Muscle of leg (tissue), 11 donors: ENCODE measurements around the gene HDAC9. TPM values are rescaled to one million over a fixed set of nuclear protein-coding genes. Genes with fewer than 3 reads are reported as not detected.
A peak's percentile ranks its signal among the peaks of the same experiment; 100 is the strongest.

Experiments
- DNase-seq: peaks from one replicate; pipeline ENCODE4 v3.0.0; 2013
- H3K27ac ChIP-seq: one replicate; pipeline ENCODE4 v1.5.1; 2013; ENCODE audit warnings: mild to moderate bottlenecking, low read length, control low read depth
- H3K27me3 ChIP-seq: one replicate; pipeline ENCODE4 v1.6.1; 2013; ENCODE audit warnings: low read length; ENCODE audit not compliant: control insufficient read depth, insufficient read depth
- H3K36me3 ChIP-seq: one replicate; pipeline ENCODE4 v1.6.1; 2013; ENCODE audit warnings: low read length; ENCODE audit not compliant: control insufficient read depth, insufficient read depth
- H3K4me1 ChIP-seq: one replicate; pipeline ENCODE4 v1.6.1; 2013; ENCODE audit warnings: low read length; ENCODE audit not compliant: control insufficient read depth, insufficient read depth
- H3K4me3 ChIP-seq: one replicate; pipeline ENCODE4 v1.5.1; 2013; ENCODE audit warnings: low read length, control low read depth
- H3K9me3 ChIP-seq: replicated peaks from 2 replicates; pipeline ENCODE4 v1.6.1; 2013; ENCODE audit warnings: low read depth, low read length; ENCODE audit not compliant: control insufficient read depth
- WGBS: methylation state at CpG from one replicate; pipeline ENCODE4 v1.1.5; 2013; ENCODE audit warnings: missing lambda C conversion rate; ENCODE audit not compliant: insufficient coverage; 5-methylcytosine and 5-hydroxymethylcytosine counted together
- polyA plus RNA-seq, 8 donors: library from polyadenylated mRNA; unstranded; fragments of 120-200 nt; gene quantifications; one replicate each; pipeline versions ENCODE4 v1.2.1 to v1.2.3, GENCODE V29; 2013; ENCODE audit warnings: inconsistent platforms in 1 of 8, low replicate concordance in 1 of 8; ENCODE audit not compliant: insufficient read length in 8 of 8, insufficient read depth in 1 of 8
- total RNA-seq: library from RNA; stranded (reverse); fragments of 120-200 nt; gene quantifications from one replicate; pipeline ENCODE4 v1.2.4, GENCODE V29; 2013

HDAC9 gene
- total and polyA plus RNA-seq, 9 donors, result 11.9 to 38.2 (median 21.2) TPM

DNA sequence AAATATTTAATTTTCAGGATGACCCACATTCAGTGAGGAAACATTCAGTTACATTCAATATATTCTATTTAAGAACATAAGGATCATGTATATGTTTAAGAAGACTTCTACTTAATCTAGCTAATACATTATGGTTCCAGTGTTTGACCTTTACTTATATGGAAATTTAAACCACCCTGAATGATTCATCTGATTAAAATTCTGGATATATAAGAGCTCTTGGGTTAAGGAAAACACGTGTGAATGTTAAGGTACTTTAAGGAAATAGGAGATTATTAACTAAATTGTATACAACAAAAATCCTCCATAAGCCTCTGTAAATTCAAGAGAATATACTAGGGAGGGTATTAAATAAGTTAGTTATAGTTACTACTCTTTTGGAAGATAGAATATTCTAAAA is 40.9 kb downstream of the HDAC9 start:
- WGBS, result no CpG with 5 or more reads among the region's 1 CpG
- no peak overlapping the region for H3K4me3 ChIP-seq
- DNase-seq, result no peak
- no peaks in the 10 kb centered on the region for H3K27me3 ChIP-seq
- H3K9me3 ChIP-seq, result no peaks in the 10 kb centered on the region
- H3K4me1 ChIP-seq, result peaks cover 5% of the 10 kb centered on the region
- no peak overlapping the region for H3K27ac ChIP-seq
- no peaks in the 10 kb centered on the region for H3K36me3 ChIP-seq

DNA sequence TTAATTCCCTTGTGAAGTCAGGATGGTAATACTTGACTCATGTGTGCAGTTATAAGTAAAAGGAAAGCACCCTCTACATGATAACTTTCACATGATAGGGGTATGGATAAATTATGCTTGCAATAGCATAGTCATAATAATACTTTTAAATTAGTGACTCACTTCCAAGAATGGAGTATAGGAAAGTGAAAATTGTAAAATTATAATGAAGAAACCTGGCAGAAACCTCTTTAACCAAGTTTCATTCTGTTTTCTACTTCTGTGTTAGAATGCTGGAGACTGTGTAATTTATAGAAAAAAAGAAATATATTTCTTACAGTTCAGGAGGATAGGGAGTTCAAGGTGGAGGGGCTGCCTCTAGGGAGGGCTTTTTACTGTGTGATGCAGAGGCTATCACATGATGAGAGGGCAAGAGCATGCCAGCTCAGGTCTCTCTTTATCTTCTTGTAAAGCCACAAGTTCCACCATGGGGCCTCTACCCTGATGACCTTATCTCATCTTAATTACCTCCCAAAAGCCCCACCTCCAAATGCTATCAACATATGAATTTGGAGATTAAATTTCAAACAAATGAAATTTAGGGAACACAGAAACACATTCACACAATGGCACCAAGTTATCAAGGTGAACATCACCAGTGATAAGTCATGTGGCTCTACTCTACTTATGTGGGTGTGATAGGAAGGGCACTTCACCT is 43.2 kb downstream of the HDAC9 start:
- Histone ChIP-seq H3K9me3 (no peaks in the 10 kb centered on the region), H3K36me3 (no peaks in the 10 kb centered on the region), H3K27ac (no peak overlapping the region), H3K4me3 (no peak overlapping the region), H3K27me3 (no peaks in the 10 kb centered on the region), H3K4me1 (peaks cover 7% of the 10 kb centered on the region)
- no peak for DNase-seq

DNA sequence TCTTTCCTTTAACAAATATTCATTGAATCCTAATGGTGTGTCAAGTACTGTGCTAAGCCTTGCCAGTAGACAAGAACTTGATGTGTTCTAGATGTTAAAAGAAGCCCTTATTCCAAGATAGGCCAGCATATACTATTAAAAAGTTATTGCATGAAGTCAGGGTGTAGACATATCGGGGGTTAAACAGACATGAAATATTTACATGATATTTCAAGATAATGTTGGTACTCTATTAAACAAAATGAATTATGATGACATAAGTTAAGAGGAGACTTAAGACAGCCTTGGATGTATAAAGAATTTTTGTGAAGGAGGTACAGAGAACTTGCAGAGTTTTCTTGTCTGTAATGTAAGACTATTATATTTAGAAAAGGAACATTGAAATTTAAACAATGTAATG is 44.8 kb downstream of the HDAC9 start:
- Histone ChIP-seq H3K9me3 (no peaks in the 10 kb centered on the region), H3K4me3 (no peak overlapping the region), H3K27me3 (no peaks in the 10 kb centered on the region), H3K27ac (no peak overlapping the region), H3K4me1 (peaks cover 5% of the 10 kb centered on the region), H3K36me3 (no peaks in the 10 kb centered on the region)
- no peak for DNase-seq
- WGBS, result no CpG with 5 or more reads among the region's 1 CpG

DNA sequence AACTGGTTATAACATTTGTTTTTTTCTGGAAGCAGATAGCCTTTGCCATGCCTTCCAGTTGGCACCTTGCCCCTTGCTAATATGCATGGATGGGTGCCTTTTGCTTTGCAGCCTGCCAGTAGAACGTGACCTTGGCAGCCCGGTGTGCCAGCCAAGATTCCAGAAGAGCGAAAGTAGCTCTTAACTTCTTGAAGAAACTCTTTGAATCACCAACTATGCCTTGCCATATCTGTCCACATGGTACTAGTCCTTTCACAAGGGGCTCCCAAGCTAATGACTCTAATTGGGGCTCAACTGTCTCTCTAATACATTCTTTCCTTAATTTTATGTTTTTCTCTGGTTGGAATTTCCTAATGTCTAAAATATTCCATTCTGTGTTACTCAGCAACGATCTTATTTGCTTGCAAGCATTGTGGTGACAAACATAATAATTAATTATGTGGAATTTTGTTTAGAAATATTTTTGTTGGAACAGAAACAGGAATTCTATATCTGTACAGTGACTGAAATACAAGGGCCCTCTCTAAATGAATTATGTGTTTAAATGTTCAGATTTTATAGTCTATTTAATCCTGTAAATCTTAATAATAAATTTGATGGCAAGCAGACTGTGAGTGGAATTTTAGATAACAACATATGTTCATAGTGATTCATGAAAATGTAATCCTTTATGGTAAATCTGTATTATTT is 45.8 kb downstream of the HDAC9 start:
- DNase-seq, result peak; percentile 71
- Histone ChIP-seq H3K4me3 (no peak overlapping the region), H3K36me3 (no peaks in the 10 kb centered on the region), H3K27me3 (no peaks in the 10 kb centered on the region), H3K4me1 (peaks cover 5% of the 10 kb centered on the region), H3K9me3 (no peaks in the 10 kb centered on the region), H3K27ac (peak overlapping the region; percentile 39)
- WGBS, result 40% methylated on average over 3 of the region's 4 CpGs

DNA sequence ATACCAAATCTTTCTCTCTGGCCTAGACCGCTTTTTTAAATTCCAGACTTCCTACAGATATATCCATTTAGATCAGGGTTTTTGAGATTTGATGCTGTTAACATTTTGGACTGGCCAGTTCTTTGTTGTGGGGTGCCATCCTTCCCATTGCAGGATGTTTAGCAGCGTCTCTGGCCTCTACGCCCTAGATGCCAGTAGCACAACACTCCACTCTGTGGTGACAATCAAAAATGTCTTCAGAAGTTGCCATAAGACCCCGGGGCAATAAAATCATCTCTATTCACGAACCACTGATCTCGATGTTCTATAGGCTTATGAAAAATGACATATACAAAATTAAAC is 46.3 kb downstream of the HDAC9 start:
- Histone ChIP-seq H3K27me3 (no peaks in the 10 kb centered on the region), H3K27ac (no peak overlapping the region), H3K36me3 (no peaks in the 10 kb centered on the region), H3K9me3 (no peaks in the 10 kb centered on the region), H3K4me3 (no peak overlapping the region), H3K4me1 (peaks cover 5% of the 10 kb centered on the region)
- 60% methylated on average over 1 of the region's 6 CpGs for WGBS
- DNase-seq, result no peak

DNA sequence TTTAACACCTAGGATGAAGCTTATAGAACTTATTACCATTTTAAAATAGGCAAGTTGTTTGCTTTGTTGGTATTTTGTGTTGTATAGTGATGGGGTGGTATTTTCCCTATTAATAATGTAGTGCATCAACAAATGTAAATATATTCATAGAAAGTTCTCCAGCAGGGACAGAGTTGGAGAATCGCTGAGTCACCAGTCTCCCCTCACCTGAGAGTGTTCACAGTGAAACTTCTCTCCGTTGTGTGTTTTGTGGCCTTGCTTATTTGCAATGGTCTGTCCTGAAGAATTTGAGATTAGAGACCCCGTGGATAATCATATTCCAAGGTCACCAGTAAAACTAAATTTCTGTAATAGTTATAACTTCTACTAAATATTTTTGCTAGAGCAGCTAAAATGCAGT is 51.0 kb downstream of the HDAC9 start:
- WGBS, result no CpG with 5 or more reads among the region's 3 CpGs
- no peak overlapping the region for H3K27ac ChIP-seq
- no peak overlapping the region for H3K4me3 ChIP-seq

DNA sequence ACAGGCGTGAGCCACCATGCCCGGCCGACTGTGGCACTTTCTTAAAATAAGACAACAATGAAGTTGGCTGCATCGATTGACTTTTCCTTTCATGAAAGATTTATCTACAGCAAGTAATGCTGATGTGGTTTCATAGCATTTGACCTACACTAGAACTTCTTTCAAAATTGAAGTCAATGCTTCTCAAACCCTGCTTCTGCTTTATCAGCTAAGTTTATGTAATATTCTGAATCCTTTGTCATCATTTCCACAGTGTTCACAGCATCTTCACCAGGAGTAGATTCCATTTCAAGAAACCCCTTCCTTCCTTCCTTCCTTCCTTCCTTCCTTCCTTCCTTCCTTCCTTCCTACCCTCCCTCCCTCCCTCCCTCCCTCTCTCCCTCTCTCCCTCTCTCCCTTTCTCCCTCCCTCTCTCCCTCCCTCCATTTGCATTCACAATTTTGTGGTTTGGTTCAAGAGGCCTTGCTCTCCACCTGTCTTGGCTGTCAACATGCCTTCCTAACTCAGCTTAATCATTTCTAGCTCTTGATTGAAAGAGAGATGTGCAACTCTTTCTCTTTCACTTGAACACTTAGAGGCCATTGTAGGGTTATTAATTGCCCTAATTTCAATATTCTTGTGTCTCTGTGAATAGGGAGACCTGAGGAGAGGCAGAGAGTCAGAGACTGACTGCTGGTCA is 52.1 kb downstream of the HDAC9 start:
- Histone ChIP-seq H3K36me3 (no peaks in the 10 kb centered on the region), H3K27me3 (no peaks in the 10 kb centered on the region), H3K4me3 (no peak overlapping the region), H3K27ac (no peak overlapping the region), H3K4me1 (no peaks in the 10 kb centered on the region), H3K9me3 (no peaks in the 10 kb centered on the region)
- no peak for DNase-seq
- 100% methylated on average over 1 of the region's 4 CpGs for WGBS

More for the DNA sequence above, 51.0 kb downstream of the HDAC9 start:
- no peaks in the 10 kb centered on the region for H3K27me3 ChIP-seq
- no peaks in the 10 kb centered on the region for H3K9me3 ChIP-seq
- DNase-seq, result no peak
- peaks cover 2% of the 10 kb centered on the region for H3K4me1 ChIP-seq
- no peaks in the 10 kb centered on the region for H3K36me3 ChIP-seq

DNA sequence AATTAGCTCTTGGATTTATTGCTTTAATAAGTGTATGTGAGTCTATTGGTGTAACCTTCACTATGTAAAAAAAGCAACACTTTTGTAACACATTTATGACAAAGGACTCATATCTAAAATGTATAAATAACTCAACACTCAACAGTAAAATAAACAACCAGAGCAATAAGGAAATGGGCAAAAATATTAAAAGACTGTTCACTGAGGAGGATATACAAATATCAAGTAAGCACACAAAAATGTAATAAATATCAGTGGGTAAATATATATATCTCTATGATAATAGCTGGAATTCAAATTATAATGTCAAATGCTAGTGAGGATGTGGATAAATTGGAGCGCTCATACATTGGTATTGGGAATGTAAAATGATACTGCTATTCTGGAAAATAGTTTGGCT is 53.0 kb downstream of the HDAC9 start:
- DNase-seq, result no peak
- H3K4me3 ChIP-seq, result no peak overlapping the region
- no peaks in the 10 kb centered on the region for H3K27me3 ChIP-seq
- H3K9me3 ChIP-seq, result no peaks in the 10 kb centered on the region
- H3K4me1 ChIP-seq, result no peaks in the 10 kb centered on the region
- H3K36me3 ChIP-seq, result no peaks in the 10 kb centered on the region
- H3K27ac ChIP-seq, result no peak overlapping the region
- WGBS, result 80% methylated on average over 1 of the region's 1 CpG

DNA sequence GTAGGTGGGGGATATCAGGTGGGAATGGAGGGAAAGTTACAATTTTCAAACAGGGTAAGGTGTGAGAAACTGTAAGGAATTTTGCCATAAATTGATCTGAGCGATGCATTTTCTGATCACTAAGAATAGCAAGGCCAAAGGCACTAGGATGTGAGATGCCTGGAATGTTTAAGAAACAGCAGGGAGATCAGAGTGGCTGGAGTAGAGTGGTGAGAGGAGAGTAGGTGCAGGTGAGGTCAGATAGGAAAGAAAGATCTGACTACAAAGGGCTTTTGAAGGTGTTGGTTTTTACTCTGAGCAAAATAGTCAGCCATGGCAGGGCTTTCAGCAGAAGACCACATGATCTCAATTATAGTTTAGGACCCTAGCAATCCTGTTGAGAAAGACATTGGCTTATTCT is 55.0 kb downstream of the HDAC9 start:
- WGBS, result 100% methylated on average over 1 of the region's 1 CpG
- Histone ChIP-seq H3K9me3 (no peaks in the 10 kb centered on the region), H3K27ac (no peak overlapping the region), H3K36me3 (no peaks in the 10 kb centered on the region), H3K4me1 (no peaks in the 10 kb centered on the region), H3K27me3 (no peaks in the 10 kb centered on the region), H3K4me3 (no peak overlapping the region)
- no peak for DNase-seq

DNA sequence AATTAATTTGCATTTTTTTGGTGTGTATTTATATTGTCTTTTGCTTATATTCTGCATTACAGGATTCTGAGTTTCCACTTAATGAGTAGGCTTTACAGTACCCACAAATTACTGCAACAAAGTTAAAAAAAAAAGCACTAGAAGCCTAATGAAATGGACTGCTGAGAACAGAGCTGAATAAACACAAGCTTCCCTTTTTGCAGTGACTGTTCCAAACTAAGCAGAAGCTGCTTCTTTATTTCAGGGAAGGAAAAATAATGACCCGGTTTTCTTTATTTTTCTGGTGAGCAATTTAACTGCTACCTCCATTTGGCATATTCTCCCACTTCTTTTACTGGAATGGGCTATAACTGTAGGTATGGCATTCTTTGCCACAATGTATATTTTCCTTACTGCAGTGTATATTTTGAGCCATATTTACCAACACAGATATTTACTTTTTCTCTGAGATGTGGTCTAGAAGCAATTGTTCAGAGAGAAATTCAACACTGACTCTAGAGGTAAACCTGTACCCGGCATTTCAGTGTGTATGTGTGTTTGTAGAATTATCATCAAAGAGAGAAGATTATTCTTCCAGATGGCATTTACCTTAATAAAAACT is 56.9 kb downstream of the HDAC9 start:
- H3K4me3 ChIP-seq, result no peak overlapping the region
- WGBS, result no CpG with 5 or more reads among the region's 2 CpGs
- no peaks in the 10 kb centered on the region for H3K4me1 ChIP-seq
- no peaks in the 10 kb centered on the region for H3K36me3 ChIP-seq
- H3K9me3 ChIP-seq, result no peaks in the 10 kb centered on the region
- no peaks in the 10 kb centered on the region for H3K27me3 ChIP-seq
- H3K27ac ChIP-seq, result peak overlapping the region; percentile 47
- peak; percentile 66 for DNase-seq
